ENCODE data around the gene RABL6.

- TF ChIP-seq CTCF (IDR thresholded peaks at IDR 0.05) (no peak), POLR2AphosphoS5 (IDR thresholded peaks at IDR 0.05) (no peak), POLR2A (IDR thresholded peaks at IDR 0.05) (no peak), EP300 (IDR thresholded peaks at IDR 0.05) (no peak)
Observed at GRCh38 chr9:136854842-136855460, 47.2 kb downstream of the RABL6 start.
